Measurements from ENCODE around the gene SLC27A3. TPM values are rescaled to one million over a fixed set of nuclear protein-coding genes. Genes with fewer than 3 reads are reported as not detected.
A peak's percentile ranks its signal among the peaks of the same experiment; 100 is the strongest.

The SLC27A3 gene
- total and polyA plus RNA-seq, 2 of the 8 experiments (the other 6 are each of a cell fraction or from before 2014, with no cell fraction given): 39.1 to 40.1 TPM

DNA sequence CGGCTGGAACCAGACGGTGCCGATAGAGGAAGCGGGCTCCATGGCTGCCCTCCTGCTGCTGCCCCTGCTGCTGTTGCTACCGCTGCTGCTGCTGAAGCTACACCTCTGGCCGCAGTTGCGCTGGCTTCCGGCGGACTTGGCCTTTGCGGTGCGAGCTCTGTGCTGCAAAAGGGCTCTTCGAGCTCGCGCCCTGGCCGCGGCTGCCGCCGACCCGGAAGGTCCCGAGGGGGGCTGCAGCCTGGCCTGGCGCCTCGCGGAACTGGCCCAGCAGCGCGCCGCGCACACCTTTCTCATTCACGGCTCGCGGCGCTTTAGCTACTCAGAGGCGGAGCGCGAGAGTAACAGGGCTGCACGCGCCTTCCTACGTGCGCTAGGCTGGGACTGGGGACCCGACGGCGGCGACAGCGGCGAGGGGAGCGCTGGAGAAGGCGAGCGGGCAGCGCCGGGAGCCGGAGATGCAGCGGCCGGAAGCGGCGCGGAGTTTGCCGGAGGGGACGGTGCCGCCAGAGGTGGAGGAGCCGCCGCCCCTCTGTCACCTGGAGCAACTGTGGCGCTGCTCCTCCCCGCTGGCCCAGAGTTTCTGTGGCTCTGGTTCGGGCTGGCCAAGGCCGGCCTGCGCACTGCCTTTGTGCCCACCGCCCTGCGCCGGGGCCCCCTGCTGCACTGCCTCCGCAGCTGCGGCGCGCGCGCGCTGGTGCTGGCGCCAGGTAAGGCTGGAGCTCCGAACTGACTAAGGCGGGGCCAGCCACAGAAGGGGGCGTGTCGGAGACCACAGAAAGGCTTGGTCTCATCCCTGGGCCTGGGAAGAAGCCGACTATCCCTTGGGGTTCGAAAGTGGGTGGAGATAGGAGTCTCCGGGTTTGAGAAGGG is 486 bp downstream of the SLC27A3 start (continued):
- TF ChIP-seq, protein P1, sequence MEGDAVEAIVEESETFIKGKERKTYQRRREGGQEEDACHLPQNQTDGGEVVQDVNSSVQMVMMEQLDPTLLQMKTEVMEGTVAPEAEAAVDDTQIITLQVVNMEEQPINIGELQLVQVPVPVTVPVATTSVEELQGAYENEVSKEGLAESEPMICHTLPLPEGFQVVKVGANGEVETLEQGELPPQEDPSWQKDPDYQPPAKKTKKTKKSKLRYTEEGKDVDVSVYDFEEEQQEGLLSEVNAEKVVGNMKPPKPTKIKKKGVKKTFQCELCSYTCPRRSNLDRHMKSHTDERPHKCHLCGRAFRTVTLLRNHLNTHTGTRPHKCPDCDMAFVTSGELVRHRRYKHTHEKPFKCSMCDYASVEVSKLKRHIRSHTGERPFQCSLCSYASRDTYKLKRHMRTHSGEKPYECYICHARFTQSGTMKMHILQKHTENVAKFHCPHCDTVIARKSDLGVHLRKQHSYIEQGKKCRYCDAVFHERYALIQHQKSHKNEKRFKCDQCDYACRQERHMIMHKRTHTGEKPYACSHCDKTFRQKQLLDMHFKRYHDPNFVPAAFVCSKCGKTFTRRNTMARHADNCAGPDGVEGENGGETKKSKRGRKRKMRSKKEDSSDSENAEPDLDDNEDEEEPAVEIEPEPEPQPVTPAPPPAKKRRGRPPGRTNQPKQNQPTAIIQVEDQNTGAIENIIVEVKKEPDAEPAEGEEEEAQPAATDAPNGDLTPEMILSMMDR (IDR thresholded peaks at IDR 0.05; ENCODE audit: control extremely low read depth in 1 of 3, insufficient read depth in 1 of 3, low read depth in 1 of 3, low read length in 3 of 3): no peak; a peak in 1 of 4 replicates
- no peak for TF ChIP-seq SP1 (IDR thresholded peaks at IDR 0.05; ENCODE audit: low read depth, low read length)
- peak; percentile 23; the same call in 1 of the 2 replicates for TF ChIP-seq GABPA (IDR thresholded peaks at IDR 0.05; ENCODE audit: borderline replicate concordance, insufficient read depth, low read length)
- TF ChIP-seq RXRA (IDR thresholded peaks at IDR 0.05; ENCODE audit: insufficient read depth, low read depth, low read length): no peak
- TF ChIP-seq JUN (IDR thresholded peaks at IDR 0.05; ENCODE audit: low read depth, low read length): peak; percentile 61; the same call in 1 of the 2 replicates
- no peak for TF ChIP-seq CHD2 (IDR thresholded peaks at IDR 0.05; ENCODE audit: low read length)
- TF ChIP-seq, protein P2, sequence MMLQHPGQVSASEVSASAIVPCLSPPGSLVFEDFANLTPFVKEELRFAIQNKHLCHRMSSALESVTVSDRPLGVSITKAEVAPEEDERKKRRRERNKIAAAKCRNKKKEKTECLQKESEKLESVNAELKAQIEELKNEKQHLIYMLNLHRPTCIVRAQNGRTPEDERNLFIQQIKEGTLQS (IDR thresholded peaks at IDR 0.05; ENCODE audit: insufficient read depth, low read depth, low read length): no peak
- peak; percentile 85 for TF ChIP-seq KDM4A (IDR thresholded peaks at IDR 0.05; ENCODE audit: low read depth, low read length, severe bottlenecking)
- TF ChIP-seq RAD21 (IDR thresholded peaks at IDR 0.05 in 1 of 2, conservative IDR thresholded peaks at IDR 0.05 in 1 of 2; ENCODE audit: low read depth in 2 of 2, low read length in 2 of 2): peak in 1 of 2 experiments; percentile 2; a peak in 1 of 4 replicates
- TF ChIP-seq SAP30 (IDR thresholded peaks at IDR 0.05; ENCODE audit: insufficient read depth, insufficient replicate concordance, low read length): no peak
- no peak for TF ChIP-seq SIRT6 (IDR thresholded peaks at IDR 0.05; ENCODE audit: low read length)
- TF ChIP-seq ASH2L (IDR thresholded peaks at IDR 0.05; ENCODE audit: low read length): peak; percentile 63
- no peak for TF ChIP-seq YY1 (IDR thresholded peaks at IDR 0.05; ENCODE audit: low read depth, low read length)
- 0 out of 2 replicates have a peak, but pooled peaks have one; percentile 38 for TF ChIP-seq RBBP5 (IDR thresholded peaks at IDR 0.05; ENCODE audit: borderline replicate concordance, low read depth, low read length)
- TF ChIP-seq USF2 (IDR thresholded peaks at IDR 0.05; ENCODE audit: low read length): no peak
- TF ChIP-seq POLR2AphosphoS5 (IDR thresholded peaks at IDR 0.05; ENCODE audit: low read depth, low read length): peak; percentile 79
- TF ChIP-seq MAFK (IDR thresholded peaks at IDR 0.05; ENCODE audit: low read depth, low read length): no peak
- no peak; the same call in 1 of the 2 replicates for TF ChIP-seq SP4 (IDR thresholded peaks at IDR 0.05; ENCODE audit: low read length)

Measured in H1 (cell line).